CD4-positive, alpha-beta T cell treated with Interleukin-4 for 4 hours (primary cell): ENCODE results near the gene GNL2.
"Not testable (repeated sequence)": the region's sequence is repeated elsewhere in the genome, so short reads cannot be mapped to it uniquely, and the experiment has no call there.

ENCODE experiments used
- DNase-seq: peaks from one replicate; pipeline ENCODE4 v3.0.0-alpha.2; 2020

The GNL2 gene

GRCh38 chr1:37559080-37559479 lies 36.7 kb downstream of the GNL2 start:
- no peak for DNase-seq

GRCh38 chr1:37558411-37558810 lies 37.3 kb downstream of the GNL2 start:
- no peak for DNase-seq

- no peak for DNase-seq
These were observed 38.3 kb downstream of the GNL2 start for GRCh38 chr1:37557402-37557801.

GRCh38 chr1:37556712-37557196 lies 39.0 kb downstream of the GNL2 start, which contains the start of gene DNALI1:
Gene DNALI1 (plus strand): TSS chr1:37556940. CDS start chr1:37556995, 55 bp downstream.
- DNase-seq, result no peak

GRCh38 chr1:37553927-37554808 lies 41.6 kb downstream of the GNL2 start, which contains the start of gene SNIP1:
Gene SNIP1 (minus strand): TSS chr1:37554293. CDS start chr1:37554229, 64 bp downstream.
- peak; percentile 93 for DNase-seq

DNA sequence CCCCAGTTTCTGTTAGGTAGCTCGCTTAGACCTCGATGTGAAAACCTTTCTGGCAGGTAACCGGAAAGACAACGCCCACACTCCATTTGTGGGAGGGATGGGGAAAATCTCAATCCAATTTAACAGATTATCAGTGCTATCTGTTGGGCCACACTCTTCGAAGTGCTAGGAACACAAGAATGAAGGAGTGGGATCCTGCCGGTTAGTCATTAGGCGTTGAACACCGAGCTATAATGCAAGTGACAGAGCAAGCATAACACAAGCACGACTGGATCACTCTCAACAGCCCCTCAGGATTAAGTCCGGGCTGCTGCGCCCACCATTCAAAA lies 42.2 kb downstream of the GNL2 start:
- no peak for DNase-seq

GRCh38 chr1:37549341-37549740 lies 46.4 kb downstream of the GNL2 start:
- no peak for DNase-seq

- no peak for DNase-seq
These were observed 50.7 kb downstream of the GNL2 start for GRCh38 chr1:37545019-37545418.

- DNase-seq, result no peak
These were observed 51.2 kb downstream of the GNL2 start for GRCh38 chr1:37544530-37544929.

DNA sequence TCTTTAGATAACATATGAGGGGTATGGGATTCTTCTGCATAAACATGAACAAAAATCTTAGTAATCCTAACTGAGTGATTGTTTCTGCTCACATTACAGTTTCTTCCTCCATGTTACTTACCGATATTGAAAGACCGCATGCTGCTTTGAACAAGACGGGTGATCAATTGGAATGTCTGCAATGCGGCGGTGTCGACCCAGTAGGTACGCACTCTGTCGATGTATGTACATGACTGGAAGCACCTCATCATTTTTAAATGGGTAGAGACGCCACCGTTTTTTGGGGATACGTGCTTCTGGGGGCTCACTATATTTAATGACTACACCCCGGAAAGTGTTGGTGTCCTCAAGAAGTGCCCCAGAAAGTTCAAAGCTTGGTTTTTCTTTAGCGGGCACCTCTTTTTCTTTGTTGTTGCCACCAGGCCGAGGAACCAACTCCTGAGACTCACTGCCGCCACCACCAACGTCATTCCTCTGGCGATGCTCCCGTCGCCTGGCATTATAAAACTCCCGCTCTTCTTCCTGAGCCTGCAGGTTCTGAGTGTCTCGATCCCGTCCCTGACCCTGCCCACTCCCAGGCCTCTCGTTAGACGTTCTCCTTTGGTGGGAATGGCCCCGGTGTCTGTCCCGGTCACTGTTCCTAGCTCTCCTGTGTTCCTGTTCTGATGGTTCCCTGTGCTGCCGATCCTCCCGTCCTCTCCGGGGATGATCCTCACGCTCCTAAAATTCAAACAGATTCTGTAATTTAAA lies 55.5 kb downstream of the GNL2 start:
- no peak for DNase-seq

- not testable (repeated sequence) for DNase-seq
These were observed 56.6 kb downstream of the GNL2 start for GRCh38 chr1:37539154-37539553.

GRCh38 chr1:37537378-37537777 lies 58.4 kb downstream of the GNL2 start:
- DNase-seq, result no peak

- DNase-seq, result no peak
These were observed 62.2 kb downstream of the GNL2 start for GRCh38 chr1:37533317-37534093.

DNA sequence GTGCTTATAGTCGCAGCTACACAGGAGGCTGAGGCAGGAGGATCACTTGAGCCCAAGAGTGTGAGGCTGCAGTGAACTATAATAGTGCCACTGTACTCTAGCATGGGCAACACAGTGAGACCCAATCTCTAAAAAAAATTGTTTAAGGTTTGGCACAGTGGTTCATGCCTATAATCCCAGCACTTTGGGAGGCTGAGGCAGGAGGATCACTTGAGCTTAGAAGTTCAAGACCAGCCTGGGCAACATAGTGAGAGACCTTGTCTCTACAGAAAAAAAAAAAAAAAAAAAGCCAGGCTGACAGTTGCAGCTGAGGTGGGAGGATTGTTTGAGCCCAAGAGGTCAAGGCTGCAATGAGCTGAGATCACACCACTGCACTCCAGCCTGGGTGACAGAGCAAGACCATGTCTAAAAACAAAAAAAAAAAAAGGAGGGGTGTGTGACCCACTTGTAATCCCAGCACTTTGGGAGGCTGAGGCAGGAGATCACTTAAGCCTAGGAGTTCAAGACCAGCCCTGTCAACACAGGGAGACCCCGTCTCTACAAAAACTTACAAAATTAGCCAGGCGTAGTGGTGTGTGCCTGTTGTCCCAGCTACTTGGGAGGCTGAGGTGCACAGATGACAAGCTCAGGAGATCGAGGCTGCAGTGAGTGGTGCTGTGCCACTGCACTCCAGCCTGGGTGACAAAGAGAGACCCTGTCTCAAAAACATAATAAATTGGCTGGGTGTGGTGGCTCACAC lies 63.1 kb downstream of the GNL2 start:
- not testable (repeated sequence) for DNase-seq

DNA sequence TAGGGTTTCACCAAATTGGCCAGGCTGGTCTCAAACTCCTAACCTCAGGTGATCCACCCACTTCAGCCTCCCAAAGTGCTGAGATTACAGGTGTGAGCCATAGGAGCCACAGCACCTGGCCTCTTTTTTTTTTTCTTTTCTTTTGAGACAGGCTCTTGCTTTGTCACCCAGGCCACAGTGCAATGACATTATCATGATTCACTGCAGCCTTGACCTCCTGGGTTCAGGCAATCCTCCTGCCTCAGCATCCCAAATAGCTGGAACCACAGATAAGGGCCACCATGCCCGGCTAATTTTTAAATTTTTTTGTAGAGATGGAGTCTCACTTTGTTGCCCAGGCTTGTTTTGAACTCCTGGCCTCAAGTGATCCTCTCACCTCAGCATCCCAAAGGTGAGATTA lies 65.8 kb downstream of the GNL2 start:
- not testable (repeated sequence) for DNase-seq

GRCh38 chr1:37519613-37520012 lies 76.1 kb downstream of the GNL2 start:
- peak; percentile 7 for DNase-seq

DNA sequence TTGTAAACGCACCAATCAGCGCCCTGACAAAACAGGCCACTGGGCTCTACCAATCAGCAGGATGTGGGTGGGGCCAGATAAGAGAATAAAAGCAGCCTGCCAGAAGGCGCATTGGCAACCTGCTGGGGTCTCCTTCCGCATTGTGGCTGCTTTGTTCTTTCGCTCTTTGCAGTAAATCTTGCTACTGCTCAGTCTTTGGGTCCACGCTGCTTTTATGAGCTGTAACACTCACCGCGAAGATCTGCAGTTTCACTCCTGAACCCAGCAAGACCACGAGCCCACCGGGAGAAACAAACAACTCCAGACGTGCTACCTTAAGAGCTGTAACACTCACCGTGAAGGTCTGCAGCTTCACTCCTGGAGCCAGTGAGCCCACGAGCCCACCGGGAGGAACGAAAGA lies 76.8 kb downstream of the GNL2 start:
- DNase-seq, result peak; percentile 59

- DNase-seq, result not testable (repeated sequence)
These were observed 77.5 kb downstream of the GNL2 start for GRCh38 chr1:37518241-37518640.

GRCh38 chr1:37517569-37517968 lies 78.2 kb downstream of the GNL2 start:
- DNase-seq, result no peak
